ENCODE data around the gene TIE1.

DNA sequence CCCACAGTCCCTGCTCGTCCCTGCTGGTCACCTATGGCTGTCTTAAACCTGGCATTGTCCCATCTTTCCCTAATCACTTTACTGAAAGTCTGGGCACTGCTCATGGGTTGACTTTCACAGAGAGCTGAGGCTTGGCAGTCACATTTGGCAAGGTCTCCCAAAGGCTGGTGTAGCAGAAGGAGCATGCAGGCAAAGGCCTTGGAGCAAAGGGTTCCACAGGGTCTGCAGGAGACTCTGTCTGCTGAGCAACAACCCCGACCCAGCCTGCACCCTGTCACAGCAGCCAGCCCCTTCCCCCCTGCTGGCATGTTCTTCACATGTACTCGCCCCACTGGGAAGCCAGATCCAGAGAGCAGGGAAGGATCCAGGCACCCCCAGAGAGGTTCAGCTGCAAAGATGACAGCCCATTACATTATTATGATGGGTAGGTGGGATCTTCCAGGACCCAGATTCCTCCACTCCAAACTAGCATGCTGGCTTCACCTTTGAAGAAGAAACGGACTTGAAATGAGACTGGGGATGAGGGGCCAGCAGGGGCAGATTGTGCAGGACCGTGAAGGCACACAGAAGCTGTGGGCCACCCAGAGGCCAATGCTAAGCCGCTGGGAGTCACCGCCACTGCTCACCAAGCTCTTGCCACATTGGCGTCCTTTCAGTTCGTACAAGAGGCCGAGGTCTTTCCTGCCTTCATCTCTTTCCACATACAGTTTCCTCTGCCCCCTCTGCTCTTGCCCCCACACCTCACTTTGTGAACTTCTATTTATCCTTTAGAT lies 45.2 kb upstream of the TIE1 start:
- TF ChIP-seq EZH2 (IDR thresholded peaks at IDR 0.05; ENCODE audit: borderline replicate concordance, low read depth, low read length, severe bottlenecking) = no peak
- TF ChIP-seq CTCF (IDR thresholded peaks at IDR 0.05; ENCODE audit: extremely low read depth in 1 of 2, insufficient read depth in 1 of 2, low read depth in 1 of 2, low read length in 2 of 2) = no peak
- TF ChIP-seq POLR2AphosphoS5 (IDR thresholded peaks at IDR 0.05; ENCODE audit: insufficient read depth, low read depth, low read length) = no peak
- TF ChIP-seq MAX (IDR thresholded peaks at IDR 0.05; ENCODE audit: insufficient read depth, insufficient read length) = no peak
- no peak for TF ChIP-seq POLR2A (IDR thresholded peaks at IDR 0.05; ENCODE audit: low read depth, low read length)
- no peak for TF ChIP-seq GATA2 (IDR thresholded peaks at IDR 0.05; ENCODE audit: insufficient read depth, insufficient read length, low read depth, low read length)
